ENCODE data around the gene AIFM3. TPM values are rescaled to one million over a fixed set of nuclear protein-coding genes. Genes with fewer than 3 reads are reported as not detected.
"Not testable (repeated sequence)": the region's sequence is repeated elsewhere in the genome, so short reads cannot be mapped to it uniquely, and the experiment has no call there.

The AIFM3 gene, protein sequence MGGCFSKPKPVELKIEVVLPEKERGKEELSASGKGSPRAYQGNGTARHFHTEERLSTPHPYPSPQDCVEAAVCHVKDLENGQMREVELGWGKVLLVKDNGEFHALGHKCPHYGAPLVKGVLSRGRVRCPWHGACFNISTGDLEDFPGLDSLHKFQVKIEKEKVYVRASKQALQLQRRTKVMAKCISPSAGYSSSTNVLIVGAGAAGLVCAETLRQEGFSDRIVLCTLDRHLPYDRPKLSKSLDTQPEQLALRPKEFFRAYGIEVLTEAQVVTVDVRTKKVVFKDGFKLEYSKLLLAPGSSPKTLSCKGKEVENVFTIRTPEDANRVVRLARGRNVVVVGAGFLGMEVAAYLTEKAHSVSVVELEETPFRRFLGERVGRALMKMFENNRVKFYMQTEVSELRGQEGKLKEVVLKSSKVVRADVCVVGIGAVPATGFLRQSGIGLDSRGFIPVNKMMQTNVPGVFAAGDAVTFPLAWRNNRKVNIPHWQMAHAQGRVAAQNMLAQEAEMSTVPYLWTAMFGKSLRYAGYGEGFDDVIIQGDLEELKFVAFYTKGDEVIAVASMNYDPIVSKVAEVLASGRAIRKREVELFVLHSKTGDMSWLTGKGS
- 5.2 TPM for total RNA-seq

DNA sequence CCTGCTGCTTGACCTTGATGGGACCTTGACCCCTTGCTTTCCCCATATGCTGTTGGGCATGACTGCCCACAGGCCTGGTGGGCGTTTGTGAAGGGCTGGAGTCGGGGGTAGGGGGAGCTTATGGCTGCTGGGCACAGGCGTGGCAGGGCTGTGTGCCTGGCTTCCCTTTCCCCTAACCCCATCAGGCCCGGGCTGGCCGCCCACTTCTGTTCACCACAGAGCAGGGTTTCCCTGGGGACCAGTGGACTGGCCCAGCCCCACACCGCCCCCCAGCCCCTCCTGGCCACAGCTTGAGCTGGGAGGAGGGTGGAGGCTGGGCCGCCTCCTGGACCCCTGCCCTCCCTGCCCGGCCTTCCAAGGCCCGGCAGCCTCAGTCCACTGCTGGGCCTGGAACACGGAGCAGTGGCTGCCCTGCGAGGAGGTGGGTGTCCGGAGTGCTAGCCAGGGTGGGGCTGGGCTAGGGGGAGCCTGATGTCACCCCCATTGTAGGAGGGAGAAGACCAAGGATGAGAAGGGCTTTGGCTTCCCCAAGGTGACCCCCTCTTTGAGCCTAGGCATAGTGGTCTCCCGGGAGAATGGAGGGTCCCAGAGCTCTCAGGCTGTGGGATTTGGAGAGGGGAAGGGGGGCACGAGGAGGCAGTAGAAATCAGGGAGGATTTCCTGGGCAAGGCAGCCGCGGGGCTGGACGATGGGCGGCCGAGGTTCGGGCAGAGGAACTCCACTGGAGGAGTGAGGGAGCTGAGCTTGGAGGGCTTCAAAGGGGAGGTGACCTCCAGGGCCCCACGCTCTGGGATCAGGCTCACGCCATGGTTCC, at the start of gene AIFM3:
TSS of gene AIFM3 (plus strand) at position 373 of the 814 bp plus-strand sequence. CDS start 690 bp downstream, outside the sequence.
- Histone ChIP-seq H3K4me3 (ENCODE audit: low read length) (no peak within 1 kb of the TSS), H3K4me1 (ENCODE audit: insufficient read depth, low read length) (peaks cover 50% of the 10 kb centered on the region), H3K27me3 (ENCODE audit: insufficient read depth, low read length) (peaks cover 3% of the 10 kb centered on the region), H3K9me3 (ENCODE audit: low read depth, low read length) (no peaks in the 10 kb centered on the region)

GRCh38 chr22:20918663-20919218, 48.3 kb upstream of the AIFM3 start:
- no peaks in the 10 kb centered on the region for H3K27me3 ChIP-seq (ENCODE audit: insufficient read depth, low read length)
- peak overlapping the region; percentile 95 for H3K4me3 ChIP-seq (ENCODE audit: low read length)
- peaks cover 51% of the 10 kb centered on the region for H3K4me1 ChIP-seq (ENCODE audit: insufficient read depth, low read length)
- no peaks in the 10 kb centered on the region for H3K9me3 ChIP-seq (ENCODE audit: low read depth, low read length)

DNA sequence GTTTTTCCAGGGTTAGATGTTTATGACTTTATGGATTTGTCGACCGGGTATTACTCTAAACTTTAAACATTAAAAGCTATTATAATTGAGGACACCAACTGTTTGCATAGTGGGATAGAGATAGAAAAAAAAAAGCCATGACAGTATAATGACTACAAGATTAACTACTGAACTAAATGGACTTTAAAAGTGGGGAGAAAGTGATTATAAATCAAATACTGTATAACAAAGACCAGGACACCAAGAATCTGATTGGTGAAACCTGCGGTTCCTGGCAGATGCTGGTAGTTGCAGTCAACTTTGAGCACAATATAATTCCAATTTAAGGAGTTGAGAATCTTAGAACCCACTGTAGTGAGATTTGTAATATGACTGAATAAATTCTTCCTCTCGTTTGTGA, 47.3 kb upstream of the AIFM3 start:
- no peaks in the 10 kb centered on the region for H3K9me3 ChIP-seq (ENCODE audit: low read depth, low read length)
- no peaks in the 10 kb centered on the region for H3K27me3 ChIP-seq (ENCODE audit: insufficient read depth, low read length)
- no peak overlapping the region for H3K4me3 ChIP-seq (ENCODE audit: low read length)
- peaks cover 58% of the 10 kb centered on the region for H3K4me1 ChIP-seq (ENCODE audit: insufficient read depth, low read length)

DNA sequence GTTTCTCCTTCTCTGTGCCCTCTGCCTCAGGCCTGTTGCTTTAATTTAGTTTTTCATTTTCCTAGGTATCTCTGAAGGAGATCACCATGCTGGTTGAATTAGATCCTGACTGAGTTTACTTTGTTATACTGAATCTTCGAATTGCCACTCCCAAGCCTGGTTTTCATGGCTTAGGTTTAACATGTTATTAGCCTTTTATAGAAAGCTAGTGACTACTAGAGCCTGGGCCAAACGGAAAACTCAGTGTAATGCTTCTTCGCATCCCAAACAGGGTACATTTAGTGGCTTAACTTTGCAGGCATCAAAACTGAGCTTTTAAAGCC, 46.2 kb upstream of the AIFM3 start:
- Histone ChIP-seq H3K4me3 (ENCODE audit: low read length) (peak overlapping the region; percentile 1), H3K4me1 (ENCODE audit: insufficient read depth, low read length) (peaks cover 70% of the 10 kb centered on the region), H3K9me3 (ENCODE audit: low read depth, low read length) (no peaks in the 10 kb centered on the region), H3K27me3 (ENCODE audit: insufficient read depth, low read length) (no peaks in the 10 kb centered on the region)

GRCh38 chr22:20922141-20922751, 44.8 kb upstream of the AIFM3 start:
- Histone ChIP-seq H3K9me3 (ENCODE audit: low read depth, low read length) (no peaks in the 10 kb centered on the region), H3K4me1 (ENCODE audit: insufficient read depth, low read length) (peaks cover 74% of the 10 kb centered on the region), H3K4me3 (ENCODE audit: low read length) (no peak overlapping the region), H3K27me3 (ENCODE audit: insufficient read depth, low read length) (no peaks in the 10 kb centered on the region)

GRCh38 chr22:20926243-20926642, 40.8 kb upstream of the AIFM3 start:
- H3K9me3 ChIP-seq (ENCODE audit: low read depth, low read length), result no peaks in the 10 kb centered on the region
- no peak overlapping the region for H3K4me3 ChIP-seq (ENCODE audit: low read length)
- no peaks in the 10 kb centered on the region for H3K27me3 ChIP-seq (ENCODE audit: insufficient read depth, low read length)
- peaks cover 70% of the 10 kb centered on the region for H3K4me1 ChIP-seq (ENCODE audit: insufficient read depth, low read length)

DNA sequence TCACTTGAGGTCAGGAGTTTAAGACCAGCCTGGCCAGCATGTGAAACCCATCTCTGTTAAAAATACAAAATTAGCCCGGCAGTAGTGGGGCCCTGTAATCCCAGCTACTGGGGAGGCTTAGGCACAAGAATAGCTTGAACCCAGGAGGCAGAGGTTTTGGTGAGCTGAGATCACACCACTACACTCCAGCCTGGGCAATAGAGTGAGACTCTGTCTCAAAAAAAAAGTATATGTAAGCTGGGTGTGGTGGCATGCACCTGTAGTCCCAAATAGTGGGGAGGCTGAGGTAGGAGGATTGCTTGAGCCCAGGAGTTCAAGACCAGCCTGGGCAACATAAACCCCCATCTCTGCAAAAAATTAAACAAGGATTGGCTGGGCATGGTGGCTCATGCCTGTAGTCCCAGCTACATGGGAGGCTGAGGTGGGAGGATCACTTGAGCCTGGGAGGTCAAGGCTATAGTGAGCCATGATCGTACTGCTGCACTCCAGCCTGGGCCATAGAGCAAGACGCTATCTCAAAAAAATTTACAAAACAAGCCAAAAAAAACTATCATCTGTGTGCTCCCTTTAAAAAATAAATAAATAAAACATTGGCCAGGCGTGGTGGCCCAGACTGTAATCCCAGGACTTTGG, 39.0 kb upstream of the AIFM3 start:
- Histone ChIP-seq H3K9me3 (ENCODE audit: low read depth, low read length) (no peaks in the 10 kb centered on the region), H3K27me3 (ENCODE audit: insufficient read depth, low read length) (no peaks in the 10 kb centered on the region), H3K4me1 (ENCODE audit: insufficient read depth, low read length) (peaks cover 56% of the 10 kb centered on the region), H3K4me3 (ENCODE audit: low read length) (no peak overlapping the region)

- Histone ChIP-seq H3K27me3 (ENCODE audit: insufficient read depth, low read length) (no peaks in the 10 kb centered on the region), H3K4me3 (ENCODE audit: low read length) (no peak overlapping the region), H3K9me3 (ENCODE audit: low read depth, low read length) (no peaks in the 10 kb centered on the region), H3K4me1 (ENCODE audit: insufficient read depth, low read length) (peaks cover 54% of the 10 kb centered on the region)
Measured at GRCh38 chr22:20928573-20928967, 38.5 kb upstream of the AIFM3 start.

DNA sequence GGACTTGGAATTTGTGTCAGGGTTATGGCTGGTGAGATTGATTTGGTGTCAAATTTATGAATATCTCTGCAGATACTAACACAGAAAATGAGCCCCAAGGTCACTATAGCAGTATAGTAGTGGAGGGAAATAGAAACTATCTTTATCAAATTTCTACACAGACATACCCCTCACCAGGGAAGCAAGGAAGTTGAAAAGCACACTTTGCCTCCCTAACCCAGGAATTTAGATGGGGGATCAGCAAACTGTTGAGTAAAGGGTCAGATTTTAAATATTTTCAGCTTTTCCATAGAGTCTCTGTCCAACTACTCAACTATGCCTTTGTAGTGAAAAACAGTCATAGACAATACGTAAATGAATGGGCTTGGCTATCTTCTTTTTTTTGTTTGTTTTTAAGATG, 37.1 kb upstream of the AIFM3 start:
- H3K27me3 ChIP-seq (ENCODE audit: insufficient read depth, low read length), result no peaks in the 10 kb centered on the region
- no peaks in the 10 kb centered on the region for H3K9me3 ChIP-seq (ENCODE audit: low read depth, low read length)
- H3K4me1 ChIP-seq (ENCODE audit: insufficient read depth, low read length), result peaks cover 42% of the 10 kb centered on the region
- no peak overlapping the region for H3K4me3 ChIP-seq (ENCODE audit: low read length)

DNA sequence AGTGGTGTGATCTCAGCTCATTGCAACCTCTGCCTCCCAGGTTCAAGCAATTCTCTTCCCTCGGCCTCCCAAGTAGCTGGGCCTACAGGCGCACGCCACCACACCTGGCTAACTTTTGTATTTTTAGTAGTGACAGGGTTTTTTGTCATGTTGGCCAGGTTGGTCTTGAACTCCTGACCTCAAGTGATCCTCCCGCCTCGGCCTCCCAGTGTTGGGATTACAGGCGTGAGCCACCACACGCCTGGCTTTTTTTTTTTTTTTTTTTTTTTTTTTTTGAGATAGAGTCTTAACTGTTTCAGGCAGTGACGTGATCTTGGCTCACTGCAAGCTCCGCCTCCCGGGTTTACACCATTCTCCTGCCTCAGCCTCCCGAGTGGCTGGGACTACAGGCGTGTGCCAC, 36.6 kb upstream of the AIFM3 start:
- not testable (repeated sequence) for H3K27me3 ChIP-seq (ENCODE audit: insufficient read depth, low read length); H3K4me3 ChIP-seq (ENCODE audit: low read length); H3K9me3 ChIP-seq (ENCODE audit: low read depth, low read length)
- H3K4me1 ChIP-seq (ENCODE audit: insufficient read depth, low read length), result peaks cover 38% of the 10 kb centered on the region

DNA sequence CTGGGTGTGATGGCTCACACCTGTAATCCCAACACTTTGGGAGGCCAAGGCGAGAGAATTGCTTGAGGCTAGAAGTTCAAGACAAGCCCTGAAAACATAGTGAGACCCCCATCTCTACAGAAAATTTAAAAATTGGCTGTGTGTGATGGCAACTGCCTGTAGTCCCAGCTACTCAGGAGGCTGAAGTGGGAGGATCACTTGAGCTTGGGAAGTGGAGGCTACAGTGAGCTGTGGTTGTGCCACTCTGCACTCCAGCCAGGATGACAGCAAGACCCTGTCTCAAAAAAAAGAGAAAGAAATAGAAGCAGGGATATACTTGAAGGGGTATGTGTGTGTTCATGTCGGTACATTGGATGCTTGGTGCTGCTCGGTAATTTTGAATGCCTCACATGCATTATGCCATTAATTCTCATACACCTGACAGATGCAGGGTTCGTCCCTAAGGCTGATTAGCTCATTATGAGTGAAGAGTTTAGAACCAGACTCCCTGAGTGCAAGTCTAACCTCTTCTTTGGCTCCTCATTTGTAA, 35.9 kb upstream of the AIFM3 start:
- Histone ChIP-seq H3K4me3 (ENCODE audit: low read length) (no peak overlapping the region), H3K4me1 (ENCODE audit: insufficient read depth, low read length) (peaks cover 30% of the 10 kb centered on the region), H3K9me3 (ENCODE audit: low read depth, low read length) (no peaks in the 10 kb centered on the region), H3K27me3 (ENCODE audit: insufficient read depth, low read length) (no peaks in the 10 kb centered on the region)

DNA sequence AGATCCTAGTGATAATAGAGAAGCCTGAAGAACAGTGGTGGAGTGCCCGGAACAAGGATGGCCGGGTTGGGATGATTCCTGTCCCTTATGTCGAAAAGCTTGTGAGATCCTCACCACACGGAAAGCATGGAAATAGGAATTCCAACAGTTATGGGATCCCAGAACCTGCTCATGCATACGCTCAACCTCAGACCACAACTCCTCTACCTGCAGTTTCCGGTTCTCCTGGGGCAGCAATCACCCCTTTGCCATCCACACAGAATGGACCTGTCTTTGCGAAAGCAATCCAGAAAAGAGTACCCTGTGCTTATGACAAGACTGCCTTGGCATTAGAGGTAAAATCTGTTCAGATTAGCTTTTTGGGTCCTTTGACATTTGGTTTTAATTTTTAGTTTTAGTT, 33.1 kb upstream of the AIFM3 start:
- Histone ChIP-seq H3K4me1 (ENCODE audit: insufficient read depth, low read length) (peaks cover 20% of the 10 kb centered on the region), H3K9me3 (ENCODE audit: low read depth, low read length) (no peaks in the 10 kb centered on the region), H3K4me3 (ENCODE audit: low read length) (no peak overlapping the region), H3K27me3 (ENCODE audit: insufficient read depth, low read length) (no peaks in the 10 kb centered on the region)

GRCh38 chr22:20935049-20935448, 32.0 kb upstream of the AIFM3 start:
- peaks cover 20% of the 10 kb centered on the region for H3K4me1 ChIP-seq (ENCODE audit: insufficient read depth, low read length)
- not testable (repeated sequence) for H3K9me3 ChIP-seq (ENCODE audit: low read depth, low read length); H3K27me3 ChIP-seq (ENCODE audit: insufficient read depth, low read length); H3K4me3 ChIP-seq (ENCODE audit: low read length)

GRCh38 chr22:20935780-20936539, 31.1 kb upstream of the AIFM3 start:
- H3K9me3 ChIP-seq (ENCODE audit: low read depth, low read length); H3K4me3 ChIP-seq (ENCODE audit: low read length); H3K27me3 ChIP-seq (ENCODE audit: insufficient read depth, low read length): not testable (repeated sequence)
- peaks cover 23% of the 10 kb centered on the region for H3K4me1 ChIP-seq (ENCODE audit: insufficient read depth, low read length)
